ENCODE results near the gene CSF3R. TPM values are rescaled to one million over a fixed set of nuclear protein-coding genes. Genes with fewer than 3 reads are reported as not detected.

CSF3R gene
- total and polyA plus RNA-seq, 8 donors, result 1.6 to 30.9 (median 12.7) TPM; not detected in 1

GRCh38 chr1:36523850-36524249 is 41.1 kb upstream of the CSF3R start:
- peaks cover 0 to 16% (median 0%) of the 10 kb centered on the region in 3 donors for H3K27me3 ChIP-seq
- no peak overlapping the region for H3K4me3 ChIP-seq
- H3K4me1 ChIP-seq, result no peaks in the 10 kb centered on the region
- DNase-seq, result no peak
- 63 to 68% (median 66%) methylated on average over 15 to 16 of the region's 16 CpGs for WGBS, 5 donors
- no peaks in the 10 kb centered on the region for H3K36me3 ChIP-seq
- TF ChIP-seq POLR2AphosphoS5 (IDR thresholded peaks at IDR 0.05), result no peak
- TF ChIP-seq, protein P1, sequence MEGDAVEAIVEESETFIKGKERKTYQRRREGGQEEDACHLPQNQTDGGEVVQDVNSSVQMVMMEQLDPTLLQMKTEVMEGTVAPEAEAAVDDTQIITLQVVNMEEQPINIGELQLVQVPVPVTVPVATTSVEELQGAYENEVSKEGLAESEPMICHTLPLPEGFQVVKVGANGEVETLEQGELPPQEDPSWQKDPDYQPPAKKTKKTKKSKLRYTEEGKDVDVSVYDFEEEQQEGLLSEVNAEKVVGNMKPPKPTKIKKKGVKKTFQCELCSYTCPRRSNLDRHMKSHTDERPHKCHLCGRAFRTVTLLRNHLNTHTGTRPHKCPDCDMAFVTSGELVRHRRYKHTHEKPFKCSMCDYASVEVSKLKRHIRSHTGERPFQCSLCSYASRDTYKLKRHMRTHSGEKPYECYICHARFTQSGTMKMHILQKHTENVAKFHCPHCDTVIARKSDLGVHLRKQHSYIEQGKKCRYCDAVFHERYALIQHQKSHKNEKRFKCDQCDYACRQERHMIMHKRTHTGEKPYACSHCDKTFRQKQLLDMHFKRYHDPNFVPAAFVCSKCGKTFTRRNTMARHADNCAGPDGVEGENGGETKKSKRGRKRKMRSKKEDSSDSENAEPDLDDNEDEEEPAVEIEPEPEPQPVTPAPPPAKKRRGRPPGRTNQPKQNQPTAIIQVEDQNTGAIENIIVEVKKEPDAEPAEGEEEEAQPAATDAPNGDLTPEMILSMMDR (IDR thresholded peaks at IDR 0.05), result no peak
- no peak for TF ChIP-seq EP300 (IDR thresholded peaks at IDR 0.05)
- TF ChIP-seq POLR2A (IDR thresholded peaks at IDR 0.05), result no peak
- intact Hi-C loops (cut with DNase I; ENCODE audit: low total_unique reads), result no loop called here
- H3K27ac ChIP-seq, result no peak overlapping the region
- no peaks in the 10 kb centered on the region for H3K9me3 ChIP-seq

DNA sequence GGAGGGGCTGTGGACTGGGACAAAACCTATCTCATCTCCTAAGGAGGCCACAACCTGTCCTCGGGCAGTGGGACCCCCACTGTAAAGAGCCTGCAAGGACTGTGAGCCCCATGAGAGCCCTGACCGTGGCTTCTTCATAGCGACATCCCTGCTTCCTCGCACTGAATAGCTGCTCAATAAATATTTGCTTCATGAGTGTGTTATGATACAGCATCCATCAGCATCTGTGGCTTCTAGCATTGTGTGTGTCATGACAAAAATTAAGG is 40.5 kb upstream of the CSF3R start:
- TF ChIP-seq, protein P1 (IDR thresholded peaks at IDR 0.05), result no peak
- no peak for TF ChIP-seq POLR2AphosphoS5 (IDR thresholded peaks at IDR 0.05)
- TF ChIP-seq EP300 (IDR thresholded peaks at IDR 0.05), result no peak
- TF ChIP-seq POLR2A (IDR thresholded peaks at IDR 0.05), result no peak
- DNase-seq, result no peak
- 74 to 88% (median 82%) methylated on average over 4 of the region's 4 CpGs for WGBS, 5 donors

GRCh38 chr1:36522461-36523229 is 39.9 kb upstream of the CSF3R start:
- Histone ChIP-seq H3K27ac (no peak overlapping the region), H3K36me3 (no peaks in the 10 kb centered on the region), H3K4me1 (no peaks in the 10 kb centered on the region), H3K9me3 (no peaks in the 10 kb centered on the region), H3K27me3 (peaks cover 0 to 9% (median 0%) of the 10 kb centered on the region in 3 donors), H3K4me3 (no peak overlapping the region)
- WGBS, 5 donors, result 80 to 88% (median 81%) methylated on average over 12 of the region's 12 CpGs
- peak in 1 of 2 donors; percentile 14 for DNase-seq
- TF ChIP-seq, protein P1 (IDR thresholded peaks at IDR 0.05), result no peak
- TF ChIP-seq EP300 (IDR thresholded peaks at IDR 0.05), result no peak
- TF ChIP-seq POLR2A (IDR thresholded peaks at IDR 0.05), result no peak
- intact Hi-C loops (cut with DNase I; ENCODE audit: low total_unique reads), result no loop called here

More for the DNA sequence above, 40.5 kb upstream of the CSF3R start:
- Histone ChIP-seq H3K4me1 (no peaks in the 10 kb centered on the region), H3K36me3 (no peaks in the 10 kb centered on the region), H3K4me3 (no peak overlapping the region), H3K9me3 (no peaks in the 10 kb centered on the region), H3K27ac (no peak overlapping the region), H3K27me3 (peaks cover 0 to 9% (median 0%) of the 10 kb centered on the region in 3 donors)
- intact Hi-C loops (cut with DNase I; ENCODE audit: low total_unique reads), result no loop called here

DNA sequence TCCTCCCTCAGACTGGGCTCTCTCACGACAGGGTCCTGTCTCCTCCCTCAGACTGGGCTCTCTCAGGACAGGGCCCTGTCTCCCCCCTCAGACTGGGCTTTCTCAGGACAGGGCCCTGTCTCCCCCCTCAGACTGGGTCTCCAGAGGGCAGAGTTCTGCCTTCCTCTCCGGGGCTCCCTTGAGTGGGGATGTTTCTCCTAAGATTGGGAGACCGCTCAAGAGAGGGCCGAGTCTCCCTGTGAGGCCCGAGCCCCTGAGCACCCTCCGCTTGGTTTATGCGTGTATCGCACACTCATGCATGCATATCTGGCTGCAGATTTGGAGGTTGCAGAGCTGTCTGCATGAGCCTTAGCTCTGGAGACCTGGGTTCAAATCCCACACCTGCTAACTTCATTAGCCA is 39.3 kb upstream of the CSF3R start:
- TF ChIP-seq POLR2AphosphoS5 (IDR thresholded peaks at IDR 0.05) (no peak), EP300 (IDR thresholded peaks at IDR 0.05) (no peak), POLR2A (IDR thresholded peaks at IDR 0.05) (no peak)
- TF ChIP-seq, protein P1 (IDR thresholded peaks at IDR 0.05), result no peak
- H3K27ac ChIP-seq, result no peak overlapping the region
- no peaks in the 10 kb centered on the region for H3K36me3 ChIP-seq
- no peaks in the 10 kb centered on the region for H3K4me1 ChIP-seq
- no peak overlapping the region for H3K4me3 ChIP-seq
- 84 to 97% (median 92%) methylated on average over 3 to 8 of the region's 8 CpGs for WGBS, 5 donors
- H3K9me3 ChIP-seq, result no peaks in the 10 kb centered on the region
- H3K27me3 ChIP-seq, result peaks cover 0 to 7% (median 0%) of the 10 kb centered on the region in 3 donors
- intact Hi-C loops (cut with DNase I; ENCODE audit: low total_unique reads), result no loop called here
- DNase-seq, result peak in 1 of 2 donors; percentile 9

All from stomach (tissue), 9 donors.